ENCODE results near the gene BCL2L1.

- TF ChIP-seq POLR2A (IDR thresholded peaks at IDR 0.05; ENCODE audit: low read depth, low read length) (no peak), POLR2AphosphoS5 (IDR thresholded peaks at IDR 0.05; ENCODE audit: low read depth, low read length) (no peak), TAF1 (IDR thresholded peaks at IDR 0.05; ENCODE audit: low read depth, low read length) (no peak), SPI1 (IDR thresholded peaks at IDR 0.05; ENCODE audit: low read depth, low read length) (no peak)
These were observed 9.1 kb downstream of the BCL2L1 start for GRCh38 chr20:31713312-31714273.

Data from GM12891 (cell line).